Measurements from ENCODE around the gene AK4. TPM values are rescaled to one million over a fixed set of nuclear protein-coding genes. Genes with fewer than 3 reads are reported as not detected.
A peak's percentile ranks its signal among the peaks of the same experiment; 100 is the strongest.

Gene AK4
- total RNA-seq, 1 donor from 2014 or later, result 23.4 TPM

- peaks cover 24% of the 10 kb centered on the region for H3K4me1 Mint-ChIP-seq (ENCODE audit: unreplicated experiment)
- peak overlapping the region; percentile 79 for H3K4me3 Mint-ChIP-seq (ENCODE audit: unreplicated experiment)
- H3K27ac Mint-ChIP-seq (ENCODE audit: unreplicated experiment), result peak overlapping the region; percentile 23
- H3K27me3 Mint-ChIP-seq (ENCODE audit: unreplicated experiment), result peaks cover 16% of the 10 kb centered on the region
- H3K9me3 Mint-ChIP-seq (ENCODE audit: unreplicated experiment), result no peaks in the 10 kb centered on the region
- H3K36me3 Mint-ChIP-seq (ENCODE audit: unreplicated experiment), result no peaks in the 10 kb centered on the region
- no peak for TF ChIP-seq CTCF (IDR thresholded peaks at IDR 0.05)
- DNase-seq (ENCODE audit: extremely low spot score, unreplicated experiment), result peak; percentile 85
These were observed 402 bp upstream of the AK4 start for GRCh38 chr1:65147424-65148177.

- Mint-ChIP-seq H3K27ac (ENCODE audit: unreplicated experiment) (peak overlapping the region; percentile 56), H3K4me1 (ENCODE audit: unreplicated experiment) (peaks cover 24% of the 10 kb centered on the region), H3K9me3 (ENCODE audit: unreplicated experiment) (no peaks in the 10 kb centered on the region), H3K27me3 (ENCODE audit: unreplicated experiment) (peaks cover 16% of the 10 kb centered on the region), H3K36me3 (ENCODE audit: unreplicated experiment) (no peaks in the 10 kb centered on the region), H3K4me3 (ENCODE audit: unreplicated experiment) (peak overlapping the region; percentile 79)
- TF ChIP-seq CTCF (IDR thresholded peaks at IDR 0.05), result no peak
- peak; percentile 84 for DNase-seq (ENCODE audit: extremely low spot score, unreplicated experiment)
These were observed 746 bp downstream of the AK4 start for GRCh38 chr1:65148548-65149350.

GRCh38 chr1:65149351-65150107 is 1.5 kb downstream of the AK4 start:
- peaks cover 2% of the 10 kb centered on the region for H3K36me3 Mint-ChIP-seq (ENCODE audit: unreplicated experiment)

GRCh38 chr1:65150108-65150463 is 2.1 kb downstream of the AK4 start:
- DNase-seq (ENCODE audit: extremely low spot score, unreplicated experiment), result no peak
- Mint-ChIP-seq H3K36me3 (ENCODE audit: unreplicated experiment) (peaks cover 2% of the 10 kb centered on the region), H3K9me3 (ENCODE audit: unreplicated experiment) (no peaks in the 10 kb centered on the region), H3K27ac (ENCODE audit: unreplicated experiment) (peak overlapping the region; percentile 52), H3K27me3 (ENCODE audit: unreplicated experiment) (peaks cover 14% of the 10 kb centered on the region), H3K4me3 (ENCODE audit: unreplicated experiment) (peak overlapping the region; percentile 77), H3K4me1 (ENCODE audit: unreplicated experiment) (peaks cover 24% of the 10 kb centered on the region)
- TF ChIP-seq CTCF (IDR thresholded peaks at IDR 0.05), result no peak

More at GRCh38 chr1:65149351-65150107, 1.5 kb downstream of the AK4 start:
- H3K4me1 Mint-ChIP-seq (ENCODE audit: unreplicated experiment), result peaks cover 24% of the 10 kb centered on the region
- H3K4me3 Mint-ChIP-seq (ENCODE audit: unreplicated experiment), result peak overlapping the region; percentile 77
- no peaks in the 10 kb centered on the region for H3K9me3 Mint-ChIP-seq (ENCODE audit: unreplicated experiment)
- H3K27ac Mint-ChIP-seq (ENCODE audit: unreplicated experiment), result peak overlapping the region; percentile 56
- TF ChIP-seq CTCF (IDR thresholded peaks at IDR 0.05), result no peak
- no peak for DNase-seq (ENCODE audit: extremely low spot score, unreplicated experiment)
- H3K27me3 Mint-ChIP-seq (ENCODE audit: unreplicated experiment), result peaks cover 18% of the 10 kb centered on the region
